Vagina (tissue), 2 donors: ENCODE results near the gene SIK3. TPM values are rescaled to one million over a fixed set of nuclear protein-coding genes. Genes with fewer than 3 reads are reported as not detected.

Source experiments
- DNase-seq, 2 donors: peaks; one replicate each; pipeline ENCODE4 v3.0.0-alpha.2; 2017; ENCODE audit errors: extremely low spot score in 2 of 2
- H3K27ac ChIP-seq: fragments of 200-600 bp; sonication (generic); one replicate; pipeline ENCODE4 v1.5.1; 2019
- H3K27me3 ChIP-seq: fragments of 200-600 bp; sonication (generic); one replicate; pipeline ENCODE4 v1.5.1; 2019
- H3K36me3 ChIP-seq, 2 donors: fragments of 200-600 bp; sonication (generic); one replicate each; pipeline ENCODE4 v1.5.1; 2017 to 2019
- H3K4me1 ChIP-seq: fragments of 200-600 bp; sonication (generic); one replicate; pipeline ENCODE4 v1.5.1; 2019
- H3K4me3 ChIP-seq, 2 donors: fragments of 200-600 bp; sonication (generic); 1 replicate in 1 of 2; 2 replicates in 1 of 2; pipeline ENCODE4 v1.5.1; 2016 to 2019
- H3K9me3 ChIP-seq: fragments of 200-600 bp; sonication (generic); one replicate; pipeline ENCODE4 v1.5.1; 2019
- CTCF ChIP-seq, 3 experiments: fragments of 450-650 bp in 2 of 3; fragments of 200-600 bp in 1 of 3; sonication (generic) in 1 of 3; IDR thresholded peaks; one replicate each; pipeline ENCODE4 v1.5.1; 2017 to 2019; ENCODE audit warnings: antibody characterized with exemption in 3 of 3, mild to moderate bottlenecking in 2 of 3, moderate library complexity in 2 of 3
- POLR2A ChIP-seq, 2 donors: fragments of 450-650 bp; IDR thresholded peaks; one replicate each; pipeline ENCODE4 v1.6.1; 2017; ENCODE audit warnings: antibody characterized with exemption in 2 of 2, mild to moderate bottlenecking in 2 of 2, moderate library complexity in 2 of 2
- POLR2AphosphoS5 ChIP-seq, 2 donors: sonication (generic); formaldehyde crosslinking; IDR thresholded peaks; one replicate each; pipeline ENCODE4 v1.9.0; 2017; ENCODE audit warnings: antibody characterized with exemption in 2 of 2, mild to moderate bottlenecking in 2 of 2, low read depth in 1 of 2; ENCODE audit not compliant: insufficient read depth in 1 of 2
- intact Hi-C: fragments of 100-400 bp; cut with DNase I; formaldehyde crosslinking; loops from one replicate; pipeline ENCODE4 v1.15.1; 2023
- total RNA-seq: library from RNA; depleted of rRNA; stranded (reverse); fragments of >200 nt; gene quantifications from one replicate; pipeline ENCODE4 v1.2.3, GENCODE V29; 2016

The SIK3 gene
- total RNA-seq, 1 donor from 2014 or later = 39.0 TPM

GRCh38 chr11:116964269-116964668 lies 134.0 kb downstream of the SIK3 start:
- intact Hi-C loops = no loop called here
- H3K4me1 ChIP-seq = peaks cover 10% of the 10 kb centered on the region

GRCh38 chr11:116963813-116964212 lies 134.4 kb downstream of the SIK3 start:
- H3K4me3 ChIP-seq = no peak overlapping the region
- no peaks in the 10 kb centered on the region for H3K9me3 ChIP-seq
- no peak for DNase-seq
- TF ChIP-seq POLR2AphosphoS5 (IDR thresholded peaks at IDR 0.05; ENCODE audit: insufficient read depth in 1 of 2, low read depth in 1 of 2) (no peak), POLR2A (IDR thresholded peaks at IDR 0.05) (no peak), CTCF (IDR thresholded peaks at IDR 0.05) (no peak)
- peaks cover 10% of the 10 kb centered on the region for H3K4me1 ChIP-seq
- intact Hi-C loops = no loop called here
- H3K27ac ChIP-seq = no peak overlapping the region
- no peaks in the 10 kb centered on the region for H3K27me3 ChIP-seq
- H3K36me3 ChIP-seq = no peaks in the 10 kb centered on the region

More at GRCh38 chr11:116964269-116964668, 134.0 kb downstream of the SIK3 start:
- no peak for DNase-seq
- H3K27ac ChIP-seq = no peak overlapping the region
- no peaks in the 10 kb centered on the region for H3K9me3 ChIP-seq
- H3K27me3 ChIP-seq = no peaks in the 10 kb centered on the region
- no peaks in the 10 kb centered on the region for H3K36me3 ChIP-seq
- H3K4me3 ChIP-seq = no peak overlapping the region
- no peak for TF ChIP-seq POLR2AphosphoS5 (IDR thresholded peaks at IDR 0.05; ENCODE audit: insufficient read depth in 1 of 2, low read depth in 1 of 2)
- no peak for TF ChIP-seq CTCF (IDR thresholded peaks at IDR 0.05)
- no peak for TF ChIP-seq POLR2A (IDR thresholded peaks at IDR 0.05)

GRCh38 chr11:116962108-116962507 lies 136.1 kb downstream of the SIK3 start:
- H3K4me3 ChIP-seq = no peak overlapping the region
- no peak for TF ChIP-seq CTCF (IDR thresholded peaks at IDR 0.05)
- no peak for TF ChIP-seq POLR2AphosphoS5 (IDR thresholded peaks at IDR 0.05; ENCODE audit: insufficient read depth in 1 of 2, low read depth in 1 of 2)
- no peak for TF ChIP-seq POLR2A (IDR thresholded peaks at IDR 0.05)
- H3K36me3 ChIP-seq = no peaks in the 10 kb centered on the region
- no peaks in the 10 kb centered on the region for H3K9me3 ChIP-seq
- intact Hi-C loops = no loop called here
- no peak overlapping the region for H3K27ac ChIP-seq
- H3K4me1 ChIP-seq = peaks cover 10% of the 10 kb centered on the region
- no peak for DNase-seq
- no peaks in the 10 kb centered on the region for H3K27me3 ChIP-seq

GRCh38 chr11:116960930-116961329 lies 137.3 kb downstream of the SIK3 start:
- H3K4me3 ChIP-seq = no peak overlapping the region
- H3K9me3 ChIP-seq = no peaks in the 10 kb centered on the region
- no peak overlapping the region for H3K27ac ChIP-seq
- intact Hi-C loops = no loop called here
- no peaks in the 10 kb centered on the region for H3K27me3 ChIP-seq
- DNase-seq = no peak
- TF ChIP-seq CTCF (IDR thresholded peaks at IDR 0.05) = no peak
- TF ChIP-seq POLR2A (IDR thresholded peaks at IDR 0.05) = no peak
- TF ChIP-seq POLR2AphosphoS5 (IDR thresholded peaks at IDR 0.05; ENCODE audit: insufficient read depth in 1 of 2, low read depth in 1 of 2) = no peak
- H3K36me3 ChIP-seq = no peaks in the 10 kb centered on the region
- H3K4me1 ChIP-seq = peaks cover 10% of the 10 kb centered on the region

GRCh38 chr11:116958246-116958645 lies 140.0 kb downstream of the SIK3 start:
- no peaks in the 10 kb centered on the region for H3K27me3 ChIP-seq
- TF ChIP-seq CTCF (IDR thresholded peaks at IDR 0.05) (no peak), POLR2AphosphoS5 (IDR thresholded peaks at IDR 0.05; ENCODE audit: insufficient read depth in 1 of 2, low read depth in 1 of 2) (no peak), POLR2A (IDR thresholded peaks at IDR 0.05) (no peak)
- no peak overlapping the region for H3K4me3 ChIP-seq
- peaks cover 0 to 8% of the 10 kb centered on the region in 2 donors for H3K36me3 ChIP-seq
- no peaks in the 10 kb centered on the region for H3K9me3 ChIP-seq
- intact Hi-C loops = no loop called here
- peaks cover 10% of the 10 kb centered on the region for H3K4me1 ChIP-seq
- DNase-seq = no peak
- no peak overlapping the region for H3K27ac ChIP-seq
